MM.1S (cell line): ENCODE results near the gene ORMDL3.
"Not testable (repeated sequence)": the region's sequence is repeated elsewhere in the genome, so short reads cannot be mapped to it uniquely, and the experiment has no call there.

ENCODE experiments used
- DNase-seq: peaks from one replicate; pipeline ENCODE4 v3.0.0-alpha.2; 2015
- H2AFZ ChIP-seq: fragments of 300-600 bp; sonication (generic); 2 replicates; pipeline ENCODE4 v1.6.0; 2016; ENCODE audit warnings: antibody characterized with exemption, low read length
- H3F3A ChIP-seq: fragments of 300-600 bp; sonication (generic); 2 replicates; pipeline ENCODE4 v1.6.1; 2016; ENCODE audit warnings: mild to moderate bottlenecking, antibody characterized with exemption, low read length, moderate library complexity, mixed read lengths; ENCODE audit not compliant: insufficient read depth
- H3K27ac ChIP-seq: fragments of 300-600 bp; sonication (generic); 2 replicates; pipeline ENCODE4 v1.5.1; 2016; ENCODE audit warnings: mild to moderate bottlenecking, low read length
- H3K27me3 ChIP-seq: fragments of 300-600 bp; sonication (generic); replicated peaks from 2 replicates; pipeline ENCODE4 v1.6.0; 2016; ENCODE audit warnings: low read length; ENCODE audit not compliant: insufficient read depth
- H3K36me3 ChIP-seq: fragments of 300-600 bp; sonication (generic); replicated peaks from 2 replicates; pipeline ENCODE4 v1.6.1; 2016; ENCODE audit warnings: mild to moderate bottlenecking, low read length, mixed read lengths; ENCODE audit not compliant: insufficient read depth
- H3K4me1 ChIP-seq: fragments of 300-600 bp; sonication (generic); 2 replicates; pipeline ENCODE4 v1.6.1; 2016; ENCODE audit warnings: low read length, mixed read lengths
- H3K4me2 ChIP-seq: fragments of 300-600 bp; sonication (generic); 2 replicates; pipeline ENCODE4 v1.6.0; 2016; ENCODE audit warnings: low read depth, low read length
- H3K4me3 ChIP-seq: fragments of 300-600 bp; sonication (generic); 2 replicates; pipeline ENCODE4 v1.5.1; 2016; ENCODE audit warnings: low read length, mixed read lengths
- H3K79me2 ChIP-seq: fragments of 300-600 bp; sonication (generic); 2 replicates; pipeline ENCODE4 v1.6.1; 2016; ENCODE audit warnings: mixed run types, low read length, mixed read lengths
- H3K9ac ChIP-seq: fragments of 300-600 bp; sonication (generic); 2 replicates; pipeline ENCODE4 v1.6.1; 2016; ENCODE audit warnings: low read length, mixed read lengths
- H3K9me2 ChIP-seq: fragments of 300-600 bp; sonication (generic); replicated peaks from 2 replicates; pipeline ENCODE4 v1.6.1; 2016; ENCODE audit warnings: mild to moderate bottlenecking, low read length, mixed read lengths; ENCODE audit not compliant: insufficient read depth
- H3K9me3 ChIP-seq: fragments of 300-600 bp; sonication (generic); replicated peaks from 2 replicates; pipeline ENCODE4 v1.6.1; 2016; ENCODE audit warnings: mild to moderate bottlenecking, low read length, mixed read lengths; ENCODE audit not compliant: insufficient read depth
- H4K20me1 ChIP-seq: fragments of 300-600 bp; sonication (generic); 2 replicates; pipeline ENCODE4 v1.6.1; 2016; ENCODE audit warnings: mild to moderate bottlenecking, low read length, moderate library complexity, mixed read lengths; ENCODE audit not compliant: insufficient read depth
- CTCF ChIP-seq: fragments of 300-600 bp; sonication (generic); IDR thresholded peaks from 2 replicates; pipeline ENCODE4 v1.5.1; 2016; ENCODE audit warnings: antibody characterized with exemption, low read length, mixed read lengths
- EZH2 ChIP-seq: fragments of 300-600 bp; sonication (generic); optimal IDR thresholded peaks from 2 replicates; pipeline ENCODE3; 2017; ENCODE audit warnings: low read depth, mild to moderate bottlenecking, antibody characterized with exemption, low read length, mixed read lengths
- EZH2phosphoT487 ChIP-seq: fragments of 300-600 bp; sonication (generic); IDR thresholded peaks from 2 replicates; pipeline ENCODE4 v1.6.1; 2018; ENCODE audit warnings: antibody characterized with exemption, low read length

The ORMDL3 gene

GRCh38 chr17:39889200-39889599, 38.2 kb downstream of the ORMDL3 start:
- Histone ChIP-seq H3K27ac (no peak overlapping the region), H3K27me3 (no peaks in the 10 kb centered on the region)
- TF ChIP-seq CTCF (no peak), EZH2phosphoT487 (no peak), EZH2 (no peak)

GRCh38 chr17:39887078-39887477, 40.3 kb downstream of the ORMDL3 start:
- Histone ChIP-seq H3K27me3 (no peaks in the 10 kb centered on the region), H3K4me3 (no peak overlapping the region), H2AFZ (no peak overlapping the region), H4K20me1 (no peaks in the 10 kb centered on the region), H3K36me3 (no peaks in the 10 kb centered on the region), H3K4me1 (no peaks in the 10 kb centered on the region), H3K9me2 (no peaks in the 10 kb centered on the region), H3K9me3 (no peaks in the 10 kb centered on the region), H3K4me2 (no peak overlapping the region), H3K79me2 (no peaks in the 10 kb centered on the region), H3F3A (no peaks in the 10 kb centered on the region), H3K27ac (no peak overlapping the region), H3K9ac (no peak overlapping the region)
- DNase-seq = no peak
- no peak for TF ChIP-seq EZH2phosphoT487

More at GRCh38 chr17:39889200-39889599, 38.2 kb downstream of the ORMDL3 start:
- Histone ChIP-seq H3K79me2 (no peaks in the 10 kb centered on the region), H3K9me2 (no peaks in the 10 kb centered on the region), H3F3A (no peaks in the 10 kb centered on the region), H2AFZ (no peak overlapping the region), H3K36me3 (no peaks in the 10 kb centered on the region), H3K9me3 (no peaks in the 10 kb centered on the region), H4K20me1 (no peaks in the 10 kb centered on the region), H3K9ac (no peak overlapping the region), H3K4me3 (no peak overlapping the region), H3K4me2 (no peak overlapping the region), H3K4me1 (no peaks in the 10 kb centered on the region)
- no peak for DNase-seq

- not testable (repeated sequence) for H3K4me2 ChIP-seq, H3K27me3 ChIP-seq, H3K9ac ChIP-seq, H3K4me1 ChIP-seq, H3K9me2 ChIP-seq, H3K9me3 ChIP-seq, H3K79me2 ChIP-seq, H4K20me1 ChIP-seq, H3F3A ChIP-seq, H3K27ac ChIP-seq, H3K4me3 ChIP-seq, DNase-seq, H2AFZ ChIP-seq, H3K36me3 ChIP-seq
These were observed 41.3 kb downstream of the ORMDL3 start for GRCh38 chr17:39886102-39886501.

- peaks cover 11% of the 10 kb centered on the region for H3F3A ChIP-seq
- no peak overlapping the region for H3K9ac ChIP-seq
- H3K4me3 ChIP-seq = no peak overlapping the region
- no peaks in the 10 kb centered on the region for H3K9me2 ChIP-seq
- H3K4me2 ChIP-seq = no peak overlapping the region
- no peak overlapping the region for H2AFZ ChIP-seq
- no peaks in the 10 kb centered on the region for H3K36me3 ChIP-seq
- TF ChIP-seq EZH2phosphoT487 (no peak), CTCF (peak; percentile 44)
- H4K20me1 ChIP-seq = no peaks in the 10 kb centered on the region
- no peak overlapping the region for H3K27ac ChIP-seq
- no peaks in the 10 kb centered on the region for H3K27me3 ChIP-seq
- peaks cover 7% of the 10 kb centered on the region for H3K4me1 ChIP-seq
- no peaks in the 10 kb centered on the region for H3K79me2 ChIP-seq
- H3K9me3 ChIP-seq = no peaks in the 10 kb centered on the region
- DNase-seq = peak; percentile 32
These were observed 54.6 kb downstream of the ORMDL3 start for GRCh38 chr17:39872751-39873150.
